Activated CD4-positive, alpha-beta memory T cell treated with anti-CD3 and anti-CD28 coated beads, Interleukin-2, amount 10 ng/mL, durations not matched to agents 7 days and 5 days (primary cell): ENCODE measurements around the gene FAM222B. TPM values are rescaled to one million over a fixed set of nuclear protein-coding genes. Genes with fewer than 3 reads are reported as not detected.
A peak's percentile ranks its signal among the peaks of the same experiment; 100 is the strongest.
"Not testable (repeated sequence)": the region's sequence is repeated elsewhere in the genome, so short reads cannot be mapped to it uniquely, and the experiment has no call there.

ENCODE experiments used
- CTCF ChIA-PET: fragments of 350-600 bp; sonication (Branson Sonifier 250); formaldehyde crosslinking; loops from one replicate; lab custom pipeline; 2021; ENCODE audit warnings: antibody characterized with exemption, inconsistent platforms; lab: Charles Lee
- POLR2A ChIA-PET: fragments of 350-600 bp; sonication (Branson Sonifier 250); formaldehyde crosslinking; loops from one replicate; lab custom pipeline; 2021; ENCODE audit warnings: antibody characterized with exemption; lab: Charles Lee
- DNase-seq: peaks from one replicate; pipeline ENCODE4 v3.0.0-alpha.2; 2020
- H3K27ac Mint-ChIP-seq: one replicate; pipeline ENCODE4 v1.8.0; 2021; ENCODE audit warnings: mild to moderate bottlenecking, mixed read lengths
- H3K27me3 Mint-ChIP-seq: one replicate; pipeline ENCODE4 v1.8.0; 2021; ENCODE audit warnings: mixed read lengths
- H3K36me3 Mint-ChIP-seq: one replicate; pipeline ENCODE4 v1.8.0; 2021; ENCODE audit warnings: low read depth, mixed read lengths
- H3K4me1 Mint-ChIP-seq: one replicate; pipeline ENCODE4 v1.8.0; 2021; ENCODE audit warnings: mixed read lengths
- H3K4me3 Mint-ChIP-seq: one replicate; pipeline ENCODE4 v1.8.0; 2021; ENCODE audit warnings: mild to moderate bottlenecking, mixed read lengths
- H3K9me3 Mint-ChIP-seq: one replicate; pipeline ENCODE4 v1.8.0; 2021; ENCODE audit warnings: mixed read lengths
- total RNA-seq, 2 experiments: library from RNA; stranded (reverse); gene quantifications; one replicate each; pipeline ENCODE4 v1.2.3, GENCODE V29; 2021

Gene FAM222B
- total RNA-seq, 2 experiments from 2014 or later = 15.5 to 17.1 TPM

DNA sequence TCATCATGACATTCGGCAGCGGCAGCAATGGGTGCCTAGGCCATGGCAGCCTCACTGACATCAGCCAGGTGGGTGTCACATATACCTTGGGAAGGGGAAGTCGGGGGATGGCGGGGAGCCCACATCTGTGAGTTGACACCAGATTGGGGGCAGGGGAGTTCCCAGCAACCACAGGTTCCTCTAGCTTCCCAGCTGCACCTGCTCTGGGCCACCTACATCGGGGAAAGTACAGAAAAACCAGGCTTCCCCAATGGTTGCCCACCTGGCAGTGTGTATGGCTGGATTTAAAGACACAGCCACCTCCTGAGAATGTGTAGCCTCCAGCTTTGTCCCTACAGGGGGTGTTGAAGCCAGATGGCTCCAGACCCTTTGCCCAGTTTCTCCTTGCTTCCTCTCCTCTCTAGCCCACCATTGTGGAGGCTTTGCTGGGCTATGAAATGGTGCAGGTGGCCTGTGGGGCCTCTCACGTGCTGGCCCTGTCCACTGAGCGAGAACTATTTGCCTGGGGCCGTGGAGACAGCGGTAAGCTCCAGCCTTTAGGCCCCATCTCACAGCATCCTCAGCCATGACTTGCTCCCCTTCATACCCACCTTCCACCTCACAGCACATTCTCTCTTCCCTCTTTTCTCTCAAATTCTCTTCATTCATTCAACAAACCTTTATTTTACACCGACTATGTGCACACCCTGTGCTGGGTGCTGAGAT, 103.8 kb downstream of the FAM222B start:
- H3K9me3 Mint-ChIP-seq = peaks cover 5% of the 10 kb centered on the region
- H3K4me1 Mint-ChIP-seq = peaks cover 18% of the 10 kb centered on the region
- ChIA-PET POLR2A (interaction anchor here (16.8 kb wide), 1 partner anchor 12 kb away, joined by 426 read pairs; the partner anchor contains the start of genes NEK8, RPL23A and TLCD1), CTCF (interaction anchor here (17.2 kb wide), 1 partner anchor 12 kb away, joined by 458 read pairs; the partner anchor contains the start of genes NEK8 and TLCD1)
- H3K4me3 Mint-ChIP-seq = no peak overlapping the region
- no peaks in the 10 kb centered on the region for H3K27me3 Mint-ChIP-seq
- H3K27ac Mint-ChIP-seq = no peak overlapping the region
- no peak for DNase-seq
- H3K36me3 Mint-ChIP-seq = peaks cover 20% of the 10 kb centered on the region

- DNase-seq = no peak
- no peak overlapping the region for H3K4me3 Mint-ChIP-seq
- H3K9me3 Mint-ChIP-seq = peaks cover 5% of the 10 kb centered on the region
- H3K27ac Mint-ChIP-seq = no peak overlapping the region
- ChIA-PET POLR2A (interaction anchor here (16.8 kb wide), 1 partner anchor 11 kb away, joined by 426 read pairs; the partner anchor contains the start of genes NEK8, RPL23A and TLCD1), CTCF (interaction anchor here (17.2 kb wide), 1 partner anchor 12 kb away, joined by 458 read pairs; the partner anchor contains the start of genes NEK8 and TLCD1)
- H3K4me1 Mint-ChIP-seq = peaks cover 15% of the 10 kb centered on the region
- no peaks in the 10 kb centered on the region for H3K27me3 Mint-ChIP-seq
- peaks cover 20% of the 10 kb centered on the region for H3K36me3 Mint-ChIP-seq
Measured at GRCh38 chr17:28737770-28738679, 104.6 kb downstream of the FAM222B start.

- Mint-ChIP-seq H3K9me3 (peaks cover 5% of the 10 kb centered on the region), H3K27me3 (no peaks in the 10 kb centered on the region), H3K27ac (no peak overlapping the region), H3K36me3 (peaks cover 20% of the 10 kb centered on the region), H3K4me1 (peaks cover 14% of the 10 kb centered on the region), H3K4me3 (no peak overlapping the region)
- POLR2A ChIA-PET = no interaction called here
- CTCF ChIA-PET = no interaction called here
- DNase-seq = no peak
Measured at GRCh38 chr17:28737316-28737715, 105.3 kb downstream of the FAM222B start.

- not testable (repeated sequence) for H3K27ac Mint-ChIP-seq, H3K9me3 Mint-ChIP-seq, H3K27me3 Mint-ChIP-seq, DNase-seq, H3K4me3 Mint-ChIP-seq
- Mint-ChIP-seq H3K4me1 (peaks cover 14% of the 10 kb centered on the region), H3K36me3 (peaks cover 20% of the 10 kb centered on the region)
- ChIA-PET POLR2A (interaction anchor here (1.2 kb wide), 2 partner anchors 7 to 9 kb away, joined by 3 to 7 read pairs; no protein-coding TSS in a partner anchor), CTCF (interaction anchor here (0.8 to 1.2 kb wide), 2 partner anchors 14 to 16 kb away, joined by 3 to 4 read pairs; no protein-coding TSS in a partner anchor)
Measured at GRCh38 chr17:28735913-28736769, 106.4 kb downstream of the FAM222B start.

- CTCF ChIA-PET = interaction anchor here (0.8 to 2.1 kb wide), 3 partner anchors 15 to 28 kb away, joined by 3 to 5 read pairs (median 4); no protein-coding TSS in a partner anchor
- Mint-ChIP-seq H3K9me3 (peaks cover 3% of the 10 kb centered on the region), H3K27ac (no peak overlapping the region), H3K27me3 (no peaks in the 10 kb centered on the region), H3K4me1 (peaks cover 14% of the 10 kb centered on the region), H3K4me3 (no peak overlapping the region), H3K36me3 (peaks cover 13% of the 10 kb centered on the region)
- POLR2A ChIA-PET = interaction anchor here (1.2 kb wide), 2 partner anchors 8 to 10 kb away, joined by 3 to 7 read pairs; no protein-coding TSS in a partner anchor
- no peak for DNase-seq
Measured at GRCh38 chr17:28735242-28735722, 107.3 kb downstream of the FAM222B start.

DNA sequence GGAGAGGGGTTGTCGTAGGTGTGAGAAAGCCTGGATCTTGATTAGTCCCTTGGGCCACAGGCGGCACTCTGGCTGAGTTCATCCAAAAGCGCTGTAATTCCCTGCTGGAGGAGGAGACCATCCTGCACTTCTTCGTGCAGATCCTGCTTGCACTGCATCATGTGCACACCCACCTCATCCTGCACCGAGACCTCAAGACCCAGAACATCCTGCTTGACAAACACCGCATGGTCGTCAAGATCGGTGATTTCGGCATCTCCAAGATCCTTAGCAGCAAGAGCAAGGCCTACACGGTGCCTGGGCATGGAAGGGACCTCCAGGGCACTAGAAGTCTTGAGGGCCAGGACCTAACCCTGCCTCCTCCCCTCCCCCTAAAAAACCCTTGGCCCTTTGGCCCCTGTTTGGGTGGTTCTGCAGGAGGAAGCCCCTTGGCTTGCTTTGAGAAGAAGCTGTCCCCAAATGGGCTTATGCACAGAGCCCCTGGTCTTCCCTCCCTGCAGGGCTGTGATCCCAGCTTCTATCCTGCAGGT, 107.8 kb downstream of the FAM222B start:
- ChIA-PET CTCF (interaction anchor here (1.2 to 2.1 kb wide), 2 partner anchors 15 to 29 kb away, joined by 3 to 5 read pairs; no protein-coding TSS in a partner anchor), POLR2A (interaction anchor here (0.7 to 1.2 kb wide), 3 partner anchors 9 to 90 kb away, joined by 3 to 7 read pairs (median 3); partner anchors contain the start of gene BLTP2)
- Mint-ChIP-seq H3K4me1 (peaks cover 16% of the 10 kb centered on the region), H3K27ac (no peak overlapping the region), H3K27me3 (no peaks in the 10 kb centered on the region), H3K9me3 (peaks cover 2% of the 10 kb centered on the region), H3K4me3 (no peak overlapping the region), H3K36me3 (peaks cover 13% of the 10 kb centered on the region)
- DNase-seq = no peak

DNA sequence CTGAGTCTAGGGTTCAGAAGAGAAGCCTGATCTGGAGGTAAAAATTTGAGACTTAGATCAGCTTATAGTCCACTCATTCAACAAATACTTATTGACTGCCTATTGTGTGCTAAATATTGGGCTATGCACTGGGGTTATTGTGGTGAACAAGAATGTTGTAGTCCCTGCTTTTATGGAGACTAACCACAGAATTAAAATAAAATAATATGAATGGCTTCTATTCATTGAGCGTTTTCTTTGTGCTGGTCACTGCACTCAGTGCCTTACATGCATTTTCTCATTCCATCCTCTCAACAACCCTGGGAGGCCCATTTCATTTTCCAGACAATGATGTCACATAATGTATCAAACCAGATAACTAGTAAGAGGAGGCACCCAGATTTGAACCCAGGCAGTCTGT, 109.2 kb downstream of the FAM222B start:
- POLR2A ChIA-PET = interaction anchor here (15.7 kb wide), 1 partner anchor 13 kb away, joined by 426 read pairs; the partner anchor contains the start of gene TRAF4
- Mint-ChIP-seq H3K9me3 (no peaks in the 10 kb centered on the region), H3K27ac (no peak overlapping the region), H3K4me3 (no peak overlapping the region), H3K36me3 (peaks cover 6% of the 10 kb centered on the region), H3K27me3 (no peaks in the 10 kb centered on the region), H3K4me1 (peaks cover 14% of the 10 kb centered on the region)
- no peak for DNase-seq
- CTCF ChIA-PET = interaction anchor here (1.0 to 2.1 kb wide), 2 partner anchors 30 to 161 kb away, joined by 3 to 5 read pairs; no protein-coding TSS in a partner anchor

DNA sequence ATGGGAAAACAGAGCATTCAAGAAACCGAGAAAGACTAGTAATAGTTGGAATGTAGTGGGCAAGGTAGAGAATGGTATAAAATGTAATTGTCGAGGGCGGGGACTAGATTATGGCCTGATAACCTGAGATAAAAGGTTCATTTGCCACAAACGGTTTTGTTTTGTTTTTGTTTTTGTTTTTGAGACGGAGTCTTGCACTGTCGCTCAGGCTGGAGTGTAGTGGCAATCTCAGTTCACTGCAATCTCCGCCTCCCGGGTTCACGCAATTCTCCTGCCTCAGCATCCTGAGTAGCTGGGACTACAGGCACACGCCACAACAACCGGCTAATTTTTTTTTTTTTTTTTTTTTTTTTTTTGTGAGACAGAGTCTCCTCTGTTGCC, 112.7 kb downstream of the FAM222B start:
- Mint-ChIP-seq H3K27ac (peak overlapping the region; percentile 58), H3K4me3 (no peak overlapping the region), H3K27me3 (no peaks in the 10 kb centered on the region), H3K4me1 (peaks cover 30% of the 10 kb centered on the region), H3K9me3 (no peaks in the 10 kb centered on the region), H3K36me3 (peaks cover 10% of the 10 kb centered on the region)
- ChIA-PET POLR2A (interaction anchor here (1.0 to 15.7 kb wide), 4 partner anchors 10 to 214 kb away, joined by 3 to 426 read pairs (median 37); partner anchors contain the start of genes BLTP2, RPL23A and TRAF4), CTCF (interaction anchor here (0.7 to 7.2 kb wide), 3 partner anchors 17 to 189 kb away, joined by 3 to 458 read pairs (median 3); partner anchors contain the start of gene TRAF4)
- no peak for DNase-seq

DNA sequence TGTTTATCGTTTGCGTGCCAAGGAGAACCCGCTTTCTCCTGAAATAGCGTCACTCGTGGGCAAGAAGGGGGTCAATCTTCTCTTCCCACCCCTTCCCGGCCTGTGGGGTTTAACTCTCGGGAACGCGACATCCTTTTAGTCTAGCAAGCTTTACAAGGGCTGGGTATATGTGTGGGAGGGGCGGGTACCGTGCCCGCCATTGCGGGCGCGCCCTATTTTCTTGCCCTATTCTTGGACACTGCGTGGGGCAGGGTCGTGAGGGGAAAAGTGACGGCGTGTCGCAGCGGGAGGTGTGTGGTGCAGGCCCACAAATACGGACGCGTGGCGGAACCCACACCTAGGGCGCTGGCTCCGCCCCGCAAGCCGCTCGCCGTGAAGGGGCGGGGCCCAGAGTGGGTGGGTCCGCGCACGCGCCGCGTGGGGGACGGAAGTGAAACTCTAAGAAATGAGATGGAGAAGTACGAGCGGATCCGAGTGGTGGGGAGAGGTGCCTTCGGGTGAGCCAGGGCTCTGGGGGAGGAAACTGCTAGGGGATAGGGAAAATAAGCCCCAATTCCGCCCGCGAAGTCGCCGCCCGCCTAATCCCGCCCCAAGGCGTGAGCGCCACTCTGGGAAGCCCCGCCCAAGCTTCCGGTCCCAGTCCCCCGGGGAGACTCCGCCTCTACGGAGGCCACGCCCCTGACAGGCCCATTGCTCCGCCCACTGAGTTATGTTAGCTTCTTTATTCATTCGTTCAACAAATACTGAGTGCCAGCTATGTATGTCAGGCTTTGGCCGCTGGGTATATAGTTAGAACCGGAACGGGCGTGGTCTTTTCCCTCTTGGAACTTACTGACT, 114.0 kb downstream of the FAM222B start, which contains the start of gene NEK8:
TSS of gene NEK8 (plus strand) at position 425 of the 837 bp plus-strand sequence. CDS start at position 451, 26 bp downstream.
- Mint-ChIP-seq H3K4me3 (peak within 1 kb of the TSS; percentile 95), H3K27me3 (no peaks in the 10 kb centered on the region), H3K4me1 (peaks cover 44% of the 10 kb centered on the region), H3K27ac (peak within 1 kb of the TSS; percentile 98), H3K36me3 (peaks cover 24% of the 10 kb centered on the region), H3K9me3 (no peaks in the 10 kb centered on the region)
- ChIA-PET CTCF (interaction anchor here (0.6 to 7.2 kb wide), 20 partner anchors 9 to 389 kb away, joined by 3 to 458 read pairs (median 18); partner anchors contain the start of genes BLTP2, DHRS13, FLOT2 and PHF12), POLR2A (interaction anchor here (0.6 to 15.7 kb wide), 20 partner anchors 9 to 411 kb away, joined by 3 to 426 read pairs (median 10); partner anchors contain the start of genes ALDOC, BLTP2, DHRS13 and FAM222B)
- peak; percentile 98 for DNase-seq
